NCI-H2196 treated with DMSO at 0.1 percent for 48 hours (cell line): ENCODE data around the gene CYBRD1.

ENCODE experiments used
- DNase-seq: peaks from one replicate; lab custom pipeline; 2025; ENCODE audit not compliant: unreplicated experiment; lab: John Stamatoyannopoulos, UW

Gene CYBRD1

GRCh38 chr2:171550613-171551012 is 28.3 kb downstream of the CYBRD1 start:
- DNase-seq = no peak

DNA sequence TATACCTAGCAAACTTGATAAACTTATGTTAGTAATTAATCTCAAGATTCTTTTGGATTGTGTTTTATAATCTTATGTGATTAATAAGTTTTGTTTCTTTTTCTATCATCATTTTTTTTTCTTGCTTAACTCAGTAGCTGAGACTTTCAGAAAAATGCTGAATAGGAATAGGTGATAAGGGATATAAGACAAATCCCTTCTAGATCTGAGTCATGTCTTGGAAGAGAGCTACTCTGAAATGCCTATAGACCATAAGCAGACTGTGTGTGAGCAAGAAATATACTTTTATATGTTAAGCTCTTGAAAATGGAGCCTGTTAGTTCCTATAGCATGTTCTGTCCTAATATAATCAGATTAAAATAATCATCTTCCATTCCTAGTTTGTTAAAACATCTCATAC is 29.6 kb downstream of the CYBRD1 start:
- no peak for DNase-seq

DNA sequence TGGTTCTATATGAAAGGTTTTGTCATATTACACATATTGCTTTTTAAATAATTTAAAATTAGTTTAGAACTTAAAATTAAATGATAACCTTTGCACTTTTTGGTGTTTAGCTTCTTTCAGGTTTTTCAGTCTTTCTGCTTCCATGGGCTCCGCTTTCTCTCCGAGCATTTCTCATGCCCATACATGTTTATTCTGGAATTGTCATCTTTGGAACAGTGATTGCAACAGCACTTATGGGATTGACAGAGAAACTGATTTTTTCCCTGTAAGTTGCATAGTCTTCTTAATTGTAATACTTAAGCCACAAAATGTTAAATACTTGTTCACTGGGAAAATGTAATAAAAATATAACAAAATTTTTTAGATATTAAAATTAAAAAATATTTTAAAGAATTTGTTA is 31.0 kb downstream of the CYBRD1 start:
- no peak for DNase-seq

- DNase-seq = peak; percentile 94
Observed at GRCh38 chr2:171553858-171554257, 31.6 kb downstream of the CYBRD1 start.

GRCh38 chr2:171554991-171555615 is 32.8 kb downstream of the CYBRD1 start:
- DNase-seq = no peak

DNA sequence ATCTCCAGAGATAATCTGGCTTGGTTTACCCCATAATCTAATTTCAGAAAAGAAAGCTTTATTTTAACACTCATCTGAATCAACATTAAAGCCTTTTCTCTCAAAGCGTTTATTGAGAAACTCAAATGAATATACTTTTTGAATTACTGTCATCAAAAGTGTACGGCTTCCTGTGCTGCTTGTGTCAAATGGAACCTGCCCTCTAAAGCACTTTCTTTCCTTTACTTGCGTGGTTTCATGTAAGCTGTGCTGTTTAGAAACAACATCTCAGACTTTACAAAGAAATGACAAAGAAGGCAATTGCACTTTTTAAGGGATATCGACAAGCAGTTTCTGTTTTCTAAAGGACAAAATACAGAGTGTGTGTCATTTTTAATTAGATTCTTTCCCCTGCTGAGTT is 35.1 kb downstream of the CYBRD1 start:
- no peak for DNase-seq

GRCh38 chr2:171563301-171563700 is 41.0 kb downstream of the CYBRD1 start:
- no peak for DNase-seq

DNA sequence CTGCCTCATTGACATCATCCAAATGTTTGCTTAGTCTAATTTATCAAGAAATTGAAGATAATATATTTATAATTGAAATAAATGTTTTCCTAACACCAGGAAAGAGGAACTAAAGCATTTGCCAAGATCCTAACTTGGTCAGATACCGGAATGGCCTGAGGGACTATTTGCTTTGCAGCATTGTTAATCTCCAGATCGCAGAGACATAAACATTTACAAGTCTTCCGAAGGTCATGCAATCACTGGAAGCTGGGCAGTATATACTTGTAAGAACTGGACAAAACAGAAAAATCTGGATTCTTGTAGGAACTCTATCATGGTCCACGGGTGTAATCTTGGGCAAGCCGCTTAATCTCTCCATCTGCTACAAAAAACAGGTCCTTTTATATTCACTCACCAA is 42.2 kb downstream of the CYBRD1 start:
- DNase-seq = no peak

DNA sequence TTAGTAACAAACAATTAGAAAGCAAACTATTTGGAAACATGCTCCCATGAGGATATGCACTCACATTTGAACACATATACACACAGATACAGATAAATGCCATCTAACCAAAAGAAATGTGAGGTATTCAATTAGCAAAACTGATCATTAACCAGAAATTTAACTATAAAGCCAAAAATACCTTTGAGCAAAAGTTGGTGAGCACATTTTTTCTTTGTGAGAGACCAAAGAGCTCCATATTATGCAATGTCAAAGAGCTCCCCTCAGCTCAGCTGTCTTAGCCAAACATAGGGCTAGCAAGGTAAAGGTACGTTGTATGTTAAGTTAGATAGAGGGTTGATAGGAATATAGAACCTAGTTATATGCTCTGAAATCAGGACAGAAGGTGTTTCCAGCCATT is 43.8 kb downstream of the CYBRD1 start:
- no peak for DNase-seq

DNA sequence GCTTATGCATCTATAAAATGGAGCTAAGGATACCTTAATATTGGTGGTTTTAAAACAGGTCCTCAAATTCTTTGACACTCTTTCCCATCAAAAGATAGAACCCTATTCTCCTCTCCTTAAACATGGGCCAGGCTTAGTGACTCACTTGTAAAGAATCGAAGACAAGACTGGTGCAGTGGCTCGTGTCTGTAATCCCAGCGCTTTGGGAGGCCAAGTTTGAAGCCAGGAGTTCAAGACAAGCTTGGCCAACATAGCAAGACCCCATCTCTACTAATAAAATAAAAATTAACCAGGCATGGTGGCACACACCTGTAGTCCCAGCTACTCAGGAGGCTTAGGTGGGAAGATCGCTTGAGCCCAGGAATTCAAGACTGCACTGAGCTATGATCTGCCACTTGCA is 44.5 kb downstream of the CYBRD1 start:
- DNase-seq = no peak

GRCh38 chr2:171568089-171568488 is 45.8 kb downstream of the CYBRD1 start:
- DNase-seq = no peak

DNA sequence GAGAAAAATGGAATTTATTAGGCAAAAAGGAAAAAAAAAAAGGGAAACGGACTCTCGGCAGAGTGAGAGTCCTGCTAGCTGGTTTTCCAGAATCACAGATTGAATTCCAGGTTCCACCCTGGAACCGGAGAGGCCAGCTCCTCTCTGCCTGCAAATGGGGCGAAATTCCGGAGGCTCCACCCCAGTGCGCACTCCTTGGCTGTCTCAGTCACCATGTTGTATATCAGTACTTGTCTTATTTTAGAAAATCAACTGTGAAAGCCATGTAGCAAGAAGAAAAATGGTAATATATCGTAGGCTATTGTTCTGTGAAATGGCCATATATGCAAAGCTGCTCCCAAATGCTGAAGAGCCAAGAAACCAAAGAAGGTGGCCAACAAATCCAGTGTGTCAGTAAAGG is 49.4 kb downstream of the CYBRD1 start:
- DNase-seq = no peak

- peak; percentile 54 for DNase-seq
Observed at GRCh38 chr2:171574149-171574795, 52.0 kb downstream of the CYBRD1 start.

DNA sequence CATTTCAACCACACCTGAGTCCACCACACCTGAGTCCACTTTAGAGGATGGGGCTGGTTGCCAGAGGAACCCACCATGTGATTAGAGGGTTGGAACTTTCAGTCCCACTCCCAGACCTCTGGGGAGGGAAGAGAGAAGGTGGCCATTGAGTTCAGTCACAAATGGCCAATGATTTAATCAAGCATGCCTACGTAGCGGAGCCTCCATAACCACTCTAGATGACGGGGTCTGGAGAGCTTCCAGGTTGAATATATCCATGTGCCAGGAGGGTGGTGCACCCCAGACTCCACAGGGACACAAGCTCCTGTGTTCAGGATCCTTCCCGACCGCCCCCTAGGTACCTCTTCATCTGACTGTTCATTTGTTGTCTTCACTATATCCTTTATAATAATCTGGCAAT is 53.3 kb downstream of the CYBRD1 start:
- DNase-seq = no peak

- DNase-seq = no peak
Observed at GRCh38 chr2:171578127-171578803, 56.0 kb downstream of the CYBRD1 start.

GRCh38 chr2:171579481-171579880 is 57.2 kb downstream of the CYBRD1 start:
- DNase-seq = no peak

GRCh38 chr2:171583566-171583965 is 61.3 kb downstream of the CYBRD1 start:
- DNase-seq = no peak

DNA sequence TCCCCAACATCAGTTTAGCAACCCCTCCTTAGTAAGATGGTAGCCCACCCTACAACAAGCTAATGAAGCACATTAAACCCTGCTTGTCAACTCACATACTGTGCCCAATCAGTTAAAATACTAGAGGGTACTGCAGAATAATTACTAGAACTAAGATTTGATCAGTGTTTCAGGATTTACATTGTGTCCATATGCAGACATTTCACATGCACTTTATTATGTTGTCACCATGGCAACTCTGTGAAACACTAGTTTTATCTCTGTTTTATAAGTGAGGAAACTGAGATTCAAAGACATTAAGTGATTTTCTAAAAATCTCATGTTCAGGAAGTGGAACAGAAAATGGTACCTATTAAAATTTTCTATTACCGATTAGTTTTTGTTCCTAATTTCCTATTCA is 61.7 kb downstream of the CYBRD1 start:
- DNase-seq = no peak

DNA sequence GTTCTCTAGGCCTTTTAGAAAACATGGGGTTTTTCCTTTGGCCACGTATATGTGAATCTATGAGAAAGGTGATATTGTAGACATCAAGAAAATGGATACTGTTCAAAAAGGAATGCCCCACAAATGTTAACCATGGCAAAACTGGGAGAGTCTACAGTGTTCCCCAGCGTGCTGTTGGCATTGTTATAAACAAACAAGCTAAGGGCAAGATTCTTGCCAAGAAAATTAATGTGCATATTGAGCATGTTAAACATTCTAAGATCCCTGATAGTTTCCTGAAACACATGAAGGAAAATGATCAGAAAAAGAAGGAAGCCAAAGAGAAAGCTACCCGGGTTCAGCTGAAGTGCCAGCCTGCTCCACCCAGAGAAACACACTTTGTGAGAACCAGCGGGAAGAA is 64.9 kb downstream of the CYBRD1 start:
- no peak for DNase-seq

DNA sequence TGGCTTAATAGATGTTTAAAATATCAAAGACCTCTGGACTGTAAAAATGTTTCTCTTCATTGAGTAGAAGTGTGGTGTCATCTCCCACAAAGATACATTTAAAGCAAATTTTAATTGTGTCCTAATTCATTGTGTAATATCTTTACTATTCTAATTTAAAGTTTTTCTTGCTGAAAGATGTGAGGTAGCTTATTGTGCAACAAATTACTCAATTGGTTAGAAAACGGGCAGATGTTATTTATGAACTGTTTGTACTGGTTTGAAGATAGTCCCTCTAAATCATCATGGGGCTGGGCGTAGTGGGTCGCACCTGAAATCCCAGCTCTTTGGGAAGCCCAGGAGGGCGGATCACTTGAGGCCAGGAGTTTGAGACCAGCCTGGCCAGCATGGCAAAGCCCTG is 65.3 kb downstream of the CYBRD1 start:
- no peak for DNase-seq

DNA sequence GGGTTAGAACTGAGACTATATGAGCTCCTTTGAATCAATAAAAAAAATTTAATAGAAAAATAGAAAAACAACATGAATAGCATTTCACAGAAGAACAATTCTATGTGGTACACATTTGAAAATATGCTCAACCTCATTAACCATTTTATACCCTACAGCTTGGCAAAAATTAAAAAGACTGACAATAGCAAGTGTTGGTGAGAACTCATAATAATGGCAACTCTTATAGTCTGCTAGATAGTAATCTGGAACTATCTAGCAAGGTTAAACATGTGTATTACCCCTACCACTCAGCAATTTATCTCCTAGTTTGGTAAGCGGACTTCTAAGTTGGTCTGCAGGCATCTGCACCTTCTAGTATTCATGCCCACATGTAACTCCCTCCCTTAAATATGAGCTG is 67.8 kb downstream of the CYBRD1 start:
- DNase-seq = no peak

DNA sequence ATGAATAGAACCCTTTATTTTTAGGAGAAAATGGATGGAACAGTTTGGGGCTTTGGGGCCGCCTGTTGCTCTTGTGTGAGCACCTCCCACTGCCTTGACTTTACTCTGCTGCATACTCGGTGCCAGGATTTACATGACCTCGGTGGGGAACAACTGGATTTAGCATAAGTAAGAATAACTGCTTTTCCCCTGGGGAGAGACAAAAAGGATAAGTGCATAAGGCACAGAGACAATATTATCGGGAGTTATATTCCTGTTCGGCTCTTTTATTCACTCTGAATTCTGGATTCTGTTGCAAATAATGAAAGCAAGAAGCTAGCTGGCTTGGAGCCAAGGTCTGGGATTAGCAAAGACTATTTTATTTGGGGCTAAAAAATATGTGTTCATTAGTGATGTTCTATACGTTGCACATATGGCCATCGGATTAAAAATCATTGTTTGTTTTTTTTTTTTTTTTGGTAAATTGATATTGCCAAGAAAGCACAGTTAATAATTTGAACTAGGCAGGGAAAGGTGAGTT is 69.8 kb downstream of the CYBRD1 start:
- no peak for DNase-seq
